HepG2 (cell line): ENCODE measurements around the gene UBP1. TPM values are rescaled to one million over a fixed set of nuclear protein-coding genes. Genes with fewer than 3 reads are reported as not detected.
A peak's percentile ranks its signal among the peaks of the same experiment; 100 is the strongest.

Source experiments
- EEA1 ChIP-seq: sonication (generic); formaldehyde crosslinking; IDR thresholded peaks from 2 replicates; pipeline ENCODE4 v1.5.1; 2020; ENCODE audit warnings: mild to moderate bottlenecking, missing genetic modification reagents, borderline replicate concordance
- FIP1L1 ChIP-seq: fragments of 200-400 bp; formaldehyde crosslinking; IDR thresholded peaks from 2 replicates; pipeline ENCODE4 v1.6.1; 2018; ENCODE audit warnings: low read depth, mild to moderate bottlenecking, low read length, moderate library complexity, borderline replicate concordance; ENCODE audit not compliant: insufficient read depth
- FOXM1 ChIP-seq: sonication (generic); formaldehyde crosslinking; IDR thresholded peaks from 2 replicates; pipeline ENCODE4 v1.5.0; 2020; ENCODE audit warnings: missing genetic modification reagents
- HOXD1 ChIP-seq: sonication (generic); formaldehyde crosslinking; IDR thresholded peaks from 2 replicates; pipeline ENCODE4 v1.5.0; 2020; ENCODE audit warnings: missing genetic modification reagents
- IRF2 ChIP-seq: IDR thresholded peaks from 2 replicates; pipeline ENCODE4 v1.6.1; 2018; ENCODE audit warnings: missing genetic modification reagents, missing compliant biosample characterization
- ISX ChIP-seq: sonication (generic); formaldehyde crosslinking; conservative IDR thresholded peaks from 2 replicates; pipeline ENCODE4 v1.5.0; 2020; ENCODE audit warnings: missing genetic modification reagents
- JARID2 ChIP-seq: sonication (generic); formaldehyde crosslinking; IDR thresholded peaks from 2 replicates; pipeline ENCODE4 v1.8.1; 2023; ENCODE audit warnings: missing genetic modification reagents, inconsistent platforms; ENCODE audit not compliant: insufficient replicate concordance
- KLF15 ChIP-seq: sonication (generic); formaldehyde crosslinking; IDR thresholded peaks from 2 replicates; pipeline ENCODE4 v1.8.1; 2023; ENCODE audit warnings: borderline replicate concordance, mild to moderate bottlenecking, inconsistent platforms, missing genetic modification reagents, mixed read lengths
- LRRFIP1 ChIP-seq: sonication (generic); formaldehyde crosslinking; conservative IDR thresholded peaks from 2 replicates; pipeline ENCODE4 v1.4.0; 2020; ENCODE audit warnings: missing genetic modification reagents
- MAFG ChIP-seq: sonication (generic); formaldehyde crosslinking; IDR thresholded peaks from 2 replicates; pipeline ENCODE4 v1.5.1; 2020; ENCODE audit warnings: mild to moderate bottlenecking, missing genetic modification reagents
- PPARG ChIP-seq: conservative IDR thresholded peaks from 2 replicates; pipeline ENCODE4 v1.6.1; 2016; ENCODE audit warnings: missing biosample characterization, missing genetic modification reagents
- RBM39 ChIP-seq: fragments of 200-400 bp; formaldehyde crosslinking; IDR thresholded peaks from one replicate; pipeline ENCODE4 v1.6.1; 2018; ENCODE audit warnings: antibody characterized with exemption, mild to moderate bottlenecking, low read depth, low read length; ENCODE audit not compliant: poor library complexity, severe bottlenecking
- ZFP41 ChIP-seq: sonication (generic); formaldehyde crosslinking; IDR thresholded peaks from 2 replicates; pipeline ENCODE4 v1.4.0; 2020; ENCODE audit warnings: mild to moderate bottlenecking, missing genetic modification reagents, borderline replicate concordance
- ZFX ChIP-seq: sonication (generic); formaldehyde crosslinking; IDR thresholded peaks from 2 replicates; pipeline ENCODE4 v1.4.0; 2020; ENCODE audit warnings: mild to moderate bottlenecking, low read depth, missing genetic modification reagents, moderate library complexity
- ZNF121 ChIP-seq: sonication (generic); formaldehyde crosslinking; IDR thresholded peaks from 2 replicates; pipeline ENCODE4 v1.5.0; 2020; ENCODE audit warnings: mild to moderate bottlenecking, missing genetic modification reagents
- ZNF354B ChIP-seq: sonication (generic); formaldehyde crosslinking; IDR thresholded peaks from 2 replicates; pipeline ENCODE4 v1.8.0; 2022; ENCODE audit warnings: mild to moderate bottlenecking, missing genetic modification reagents
- ZNF530 ChIP-seq: sonication (generic); formaldehyde crosslinking; IDR thresholded peaks from 2 replicates; pipeline ENCODE4 v1.5.0; 2020; ENCODE audit warnings: low read depth, mild to moderate bottlenecking, missing genetic modification reagents
- ZNF781 ChIP-seq: sonication (generic); formaldehyde crosslinking; IDR thresholded peaks from 2 replicates; pipeline ENCODE4 v1.5.1; 2020; ENCODE audit warnings: borderline replicate concordance, mild to moderate bottlenecking, missing genetic modification reagents; ENCODE audit errors: not compliant biosample characterization
- ZNF782 ChIP-seq: sonication (generic); formaldehyde crosslinking; IDR thresholded peaks from 2 replicates; pipeline ENCODE4 v1.4.0; 2020; ENCODE audit warnings: missing genetic modification reagents, mild to moderate bottlenecking, borderline replicate concordance
- ZNF784 ChIP-seq: sonication (generic); formaldehyde crosslinking; IDR thresholded peaks from 2 replicates; pipeline ENCODE4 v1.5.1; 2020; ENCODE audit warnings: missing genetic modification reagents, mild to moderate bottlenecking, borderline replicate concordance
- ZZZ3 ChIP-seq: sonication (generic); formaldehyde crosslinking; IDR thresholded peaks from 2 replicates; pipeline ENCODE4 v1.4.0; 2020; ENCODE audit warnings: missing genetic modification reagents, mild to moderate bottlenecking, borderline replicate concordance
- polyA plus RNA-seq, 8 experiments: library from polyadenylated mRNA; depleted of rRNA in 3 of 8; stranded (reverse) in 7 of 8; unstranded in 1 of 8; fragments of >200 nt; fragmentation: Illumina TruSeq in 4 of 8; extraction: Trizol in 4 of 8; gene quantifications; 2 replicates each; pipeline versions ENCODE4 v1.2.1 to v1.2.3, GENCODE V29; 2011 to 2016; ENCODE audit warnings: low read depth in 4 of 8, missing spikeins in 1 of 8, mixed read lengths in 1 of 8; ENCODE audit not compliant: insufficient read depth in 1 of 8
- total RNA-seq, 5 experiments: library from RNA; depleted of rRNA; stranded (reverse); fragments of >200 nt; fragmentation: Illumina TruSeq; extraction: Trizol; gene quantifications; 2 replicates each; pipeline ENCODE4 v1.2.3, GENCODE V29; 2016; ENCODE audit warnings: low read depth in 1 of 5
- TF ChIP-seq, protein P1 (sequence below): sonication (generic); formaldehyde crosslinking; IDR thresholded peaks from 2 replicates; pipeline ENCODE4 v1.4.0; 2020; ENCODE audit warnings: missing genetic modification reagents
- TF ChIP-seq, protein P2 (sequence below): IDR thresholded peaks from 2 replicates; pipeline ENCODE4 v1.6.1; 2016; ENCODE audit warnings: missing compliant biosample characterization, missing genetic modification reagents, borderline replicate concordance

UBP1 gene
- total and polyA plus RNA-seq, 2 of the 13 experiments (the other 11 are each of a cell fraction or from before 2014, with no cell fraction given) = 48.3 to 79.9 TPM

- TF ChIP-seq ISX (no peak), ZNF121 (CRISPR knock-in tag) (no peak), ZNF784 (no peak), KLF15 (CRISPR knock-in tag) (no peak), ZNF782 (CRISPR knock-in tag) (no peak), FOXM1 (CRISPR knock-in tag) (no peak), EEA1 (CRISPR knock-in tag) (no peak), IRF2 (CRISPR knock-in tag) (no peak), ZNF781 (CRISPR knock-in tag) (peak; percentile 52), ZNF530 (CRISPR knock-in tag) (no peak), JARID2 (no peak), MAFG (no peak), ZZZ3 (CRISPR knock-in tag) (no peak), LRRFIP1 (CRISPR knock-in tag) (no peak), RBM39 (no peak), ZFP41 (CRISPR knock-in tag) (no peak), FIP1L1 (no peak), ZNF354B (CRISPR knock-in tag) (no peak), ZFX (CRISPR knock-in tag) (peak; percentile 32; the same call in 1 of the 2 replicates), HOXD1 (CRISPR knock-in tag) (no peak), PPARG (CRISPR knock-in tag) (no peak)
- TF ChIP-seq, protein P1, sequence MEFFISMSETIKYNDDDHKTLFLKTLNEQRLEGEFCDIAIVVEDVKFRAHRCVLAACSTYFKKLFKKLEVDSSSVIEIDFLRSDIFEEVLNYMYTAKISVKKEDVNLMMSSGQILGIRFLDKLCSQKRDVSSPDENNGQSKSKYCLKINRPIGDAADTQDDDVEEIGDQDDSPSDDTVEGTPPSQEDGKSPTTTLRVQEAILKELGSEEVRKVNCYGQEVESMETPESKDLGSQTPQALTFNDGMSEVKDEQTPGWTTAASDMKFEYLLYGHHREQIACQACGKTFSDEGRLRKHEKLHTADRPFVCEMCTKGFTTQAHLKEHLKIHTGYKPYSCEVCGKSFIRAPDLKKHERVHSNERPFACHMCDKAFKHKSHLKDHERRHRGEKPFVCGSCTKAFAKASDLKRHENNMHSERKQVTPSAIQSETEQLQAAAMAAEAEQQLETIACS (CRISPR knock-in tag) = no peak
- TF ChIP-seq, protein P2, sequence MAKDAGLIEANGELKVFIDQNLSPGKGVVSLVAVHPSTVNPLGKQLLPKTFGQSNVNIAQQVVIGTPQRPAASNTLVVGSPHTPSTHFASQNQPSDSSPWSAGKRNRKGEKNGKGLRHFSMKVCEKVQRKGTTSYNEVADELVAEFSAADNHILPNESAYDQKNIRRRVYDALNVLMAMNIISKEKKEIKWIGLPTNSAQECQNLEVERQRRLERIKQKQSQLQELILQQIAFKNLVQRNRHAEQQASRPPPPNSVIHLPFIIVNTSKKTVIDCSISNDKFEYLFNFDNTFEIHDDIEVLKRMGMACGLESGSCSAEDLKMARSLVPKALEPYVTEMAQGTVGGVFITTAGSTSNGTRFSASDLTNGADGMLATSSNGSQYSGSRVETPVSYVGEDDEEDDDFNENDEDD (CRISPR knock-in tag) = no peak
Measured at GRCh38 chr3:33441225-33441976, 1.2 kb upstream of the UBP1 start (continued).
